ENCODE results near the gene SNAI3.

- TF ChIP-seq CTCF (conservative IDR thresholded peaks at IDR 0.05; ENCODE audit: low read depth, low read length) (no peak), POLR2A (IDR thresholded peaks at IDR 0.05; ENCODE audit: low read depth, low read length) (no peak), MAFK (IDR thresholded peaks at IDR 0.05; ENCODE audit: low read depth, low read length) (no peak), RAD21 (IDR thresholded peaks at IDR 0.05; ENCODE audit: low read length) (no peak), RFX5 (IDR thresholded peaks at IDR 0.05; ENCODE audit: low read depth, low read length) (no peak), CEBPB (IDR thresholded peaks at IDR 0.05; ENCODE audit: low read depth, low read length) (no peak), MAZ (IDR thresholded peaks at IDR 0.05; ENCODE audit: borderline replicate concordance, low read depth, low read length) (no peak), SMC3 (IDR thresholded peaks at IDR 0.05; ENCODE audit: low read depth, low read length) (no peak)
These were observed 4.2 kb upstream of the SNAI3 start for GRCh38 chr16:88690341-88691128.

Measured in IMR-90 (cell line).